GM10248 (cell line): ENCODE measurements around the gene ILF3.

ENCODE experiments used
- CTCF ChIA-PET: fragments of 300-600 bp; sonication (Branson Sonifier 250); formaldehyde crosslinking; extraction: SDS; loops from one replicate; lab custom pipeline; 2021; ENCODE audit warnings: antibody characterized with exemption; lab: Yijun Ruan, JAX
- POLR2A ChIA-PET: fragments of 350-650 bp; sonication (Branson Sonifier 250); formaldehyde crosslinking; extraction: SDS; loops from one replicate; lab custom pipeline; 2020; ENCODE audit warnings: antibody characterized with exemption; lab: Yijun Ruan, JAX
- DNase-seq: peaks from one replicate; pipeline ENCODE4 v3.0.0; 2012; ENCODE audit errors: extremely low spot score
- CTCF ChIP-seq: IDR thresholded peaks from 2 replicates; pipeline ENCODE4 v1.5.1; 2012; ENCODE audit warnings: mild to moderate bottlenecking, low read depth; ENCODE audit errors: extremely low read depth, missing control alignments, control extremely low read depth

The ILF3 gene

DNA sequence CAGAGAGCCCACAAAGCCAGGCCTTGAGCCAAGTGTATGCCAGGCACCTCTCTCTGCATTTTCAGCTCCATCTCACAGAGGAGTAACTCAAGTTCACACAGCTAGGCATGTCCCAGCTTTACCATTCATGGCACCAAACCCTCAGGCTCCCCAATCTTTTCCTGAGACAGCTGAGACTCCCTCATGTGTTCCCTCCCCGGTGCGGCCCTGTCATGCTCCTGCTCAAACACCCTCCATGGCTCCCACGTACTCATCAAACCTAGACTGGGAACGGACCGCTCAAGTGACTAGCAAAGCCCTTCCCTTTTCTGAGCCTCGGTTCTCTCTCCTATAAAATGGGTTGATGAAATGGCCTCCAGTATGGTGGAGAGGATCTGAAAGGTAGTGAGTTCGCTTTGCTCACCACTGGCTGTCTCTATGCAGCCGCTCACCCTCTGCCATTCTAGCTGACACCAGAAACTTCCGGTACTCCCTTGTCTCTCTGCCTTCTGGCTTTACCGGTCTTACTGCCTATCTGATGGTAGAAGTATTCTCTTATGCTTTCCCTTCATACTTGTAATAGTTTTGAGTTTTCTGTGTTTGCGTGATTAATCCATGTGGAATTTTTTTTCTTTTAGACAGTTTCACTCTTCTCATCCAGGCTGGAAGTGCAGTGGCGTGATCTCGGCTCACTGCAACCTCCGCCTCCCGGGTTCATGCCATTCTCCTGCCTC is 36.6 kb upstream of the ILF3 start:
- CTCF ChIA-PET, result interaction anchor here (1.1 to 1.8 kb wide), 3 partner anchors 36 to 134 kb away, joined by 3 to 6 read pairs (median 6); no protein-coding TSS in a partner anchor
- POLR2A ChIA-PET, result no interaction called here
- no peak for TF ChIP-seq CTCF
- no peak for DNase-seq

- no peak for TF ChIP-seq CTCF
- CTCF ChIA-PET, result interaction anchor here (0.9 kb wide), 1 partner anchor 25 kb away, joined by 3 read pairs; no protein-coding TSS in a partner anchor
- DNase-seq, result no peak
- POLR2A ChIA-PET, result interaction anchor here (0.6 to 0.7 kb wide), 3 partner anchors 15 to 120 kb away, joined by 3 to 4 read pairs (median 3); no protein-coding TSS in a partner anchor
Measured at GRCh38 chr19:10618846-10619245, 35.3 kb upstream of the ILF3 start.

DNA sequence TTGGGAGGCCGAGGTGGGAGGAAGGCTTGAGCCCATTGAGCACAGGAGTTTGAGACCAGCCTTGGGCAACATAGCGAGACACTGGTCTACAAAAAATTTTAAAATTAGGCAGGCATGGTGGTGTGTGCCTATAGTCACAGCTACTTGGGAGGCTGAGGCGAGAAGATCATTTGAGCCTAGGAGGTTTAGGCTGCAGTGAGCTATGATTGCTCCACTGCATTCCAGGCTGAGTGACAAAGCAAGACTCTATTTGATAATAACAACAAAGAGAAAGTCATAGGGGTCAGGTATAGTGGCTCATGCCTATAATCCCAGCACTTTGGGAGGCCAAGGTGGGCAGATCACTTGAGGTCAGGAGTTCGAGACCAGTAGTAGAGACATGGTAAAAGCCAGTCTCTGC is 33.4 kb upstream of the ILF3 start:
- POLR2A ChIA-PET, result no interaction called here
- TF ChIP-seq CTCF, result no peak
- DNase-seq, result no peak

GRCh38 chr19:10621966-10622365 is 32.2 kb upstream of the ILF3 start:
- CTCF ChIA-PET, result interaction anchor here (0.9 to 1.8 kb wide), 3 partner anchors 21 to 41 kb away, joined by 3 to 7 read pairs (median 4); no protein-coding TSS in a partner anchor
- DNase-seq, result no peak
- no peak for TF ChIP-seq CTCF
- POLR2A ChIA-PET, result no interaction called here

More for the DNA sequence above, 33.4 kb upstream of the ILF3 start:
- CTCF ChIA-PET, result interaction anchor here (1.4 to 1.5 kb wide), 2 partner anchors 25 kb away, joined by 3 to 4 read pairs; no protein-coding TSS in a partner anchor

- no peak for DNase-seq
- POLR2A ChIA-PET, result no interaction called here
- no peak for TF ChIP-seq CTCF
Measured at GRCh38 chr19:10624585-10624984, 29.6 kb upstream of the ILF3 start.

DNA sequence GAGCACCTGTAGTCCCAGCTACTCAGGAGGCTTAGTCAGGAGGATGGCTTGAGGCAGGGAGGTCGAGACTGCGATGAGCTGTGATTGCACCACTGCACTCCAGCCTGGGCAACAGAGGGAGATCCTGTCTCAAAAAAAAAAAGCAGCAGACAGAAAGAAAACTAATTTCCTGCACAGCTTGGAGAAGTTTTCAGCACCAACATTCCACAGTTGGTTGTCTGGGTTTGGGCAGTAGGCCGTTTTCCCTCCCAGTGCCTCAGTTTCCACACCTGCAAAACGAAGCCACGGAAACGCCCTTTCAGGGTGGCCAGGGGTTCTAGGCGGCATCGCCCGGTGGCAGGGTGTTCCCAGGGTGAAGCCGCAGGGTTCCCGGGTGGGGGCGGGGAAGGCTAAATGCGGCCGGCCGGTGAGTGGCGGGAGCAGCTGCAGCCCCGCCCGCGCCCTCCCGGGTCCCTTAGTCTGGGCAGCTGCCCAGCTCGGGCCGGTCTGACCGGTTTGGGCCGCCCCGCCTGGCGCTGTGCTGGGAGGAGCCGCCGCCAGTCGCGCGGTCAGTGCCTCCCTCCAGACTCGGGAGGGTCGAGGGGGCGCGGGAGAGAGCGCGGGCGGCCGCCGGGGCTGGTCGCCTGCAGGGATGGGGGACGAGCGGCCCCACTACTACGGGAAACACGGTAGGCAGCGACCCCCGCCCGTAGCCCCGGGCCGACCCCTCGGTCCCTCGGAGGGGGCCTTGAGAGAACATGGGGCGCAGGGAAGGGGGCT is 29.0 kb upstream of the ILF3 start, which contains the start of gene SLC44A2:
SLC44A2 (plus strand) TSS at position 551 of the 759 bp plus-strand sequence; CDS start at position 632, 81 bp downstream.
- no peak for DNase-seq
- POLR2A ChIA-PET, result no interaction called here
- no peak for TF ChIP-seq CTCF
- CTCF ChIA-PET, result interaction anchor here (1.8 kb wide), 1 partner anchor 9 kb away, joined by 4 read pairs; no protein-coding TSS in a partner anchor

More at GRCh38 chr19:10624585-10624984, 29.6 kb upstream of the ILF3 start:
- CTCF ChIA-PET, result interaction anchor here (0.8 to 1.8 kb wide), 2 partner anchors 10 to 43 kb away, joined by 3 to 4 read pairs; no protein-coding TSS in a partner anchor
